ENCODE measurements around the gene CTBP2.
A peak's percentile ranks its signal among the peaks of the same experiment; 100 is the strongest.

GRCh38 chr10:125063256-125063925 is 97.0 kb downstream of the CTBP2 start:
- TF ChIP-seq FOXM1 (IDR thresholded peaks at IDR 0.05; ENCODE audit: borderline replicate concordance), result no peak
- peak; percentile 93 for TF ChIP-seq PKNOX1 (IDR thresholded peaks at IDR 0.05)
- no peak for TF ChIP-seq TARDBP (IDR thresholded peaks at IDR 0.05)
